GM12891 (cell line): ENCODE measurements around the gene ETV6.

Source experiments
- DNase-seq: peaks from one replicate; pipeline ENCODE4 v3.0.0; 2011; ENCODE audit warnings: low spot score; ENCODE audit not compliant: insufficient read length
- FAIRE-seq: peaks from 2 replicates; lab custom pipeline; 2011; peaks lifted over from hg19 to GRCh38; lab: Jason Lieb, UNC
- PAX5 ChIP-seq: IDR thresholded peaks from 2 replicates; pipeline ENCODE4 v1.6.1; 2011; ENCODE audit warnings: low read length, moderate library complexity, mild to moderate bottlenecking; ENCODE audit not compliant: insufficient read depth, severe bottlenecking
- POLR2A ChIP-seq: IDR thresholded peaks from 2 replicates; pipeline ENCODE4 v1.6.1; 2011; ENCODE audit warnings: low read depth, low read length, control low read depth
- POLR2AphosphoS5 ChIP-seq: IDR thresholded peaks from 2 replicates; pipeline ENCODE4 v1.6.1; 2011; ENCODE audit warnings: low read depth, low read length, control low read depth
- POU2F2 ChIP-seq: IDR thresholded peaks from 2 replicates; pipeline ENCODE4 v1.6.1; 2011; ENCODE audit warnings: low read depth, mild to moderate bottlenecking, control low read depth, low read length, moderate library complexity
- SPI1 ChIP-seq: IDR thresholded peaks from 2 replicates; pipeline ENCODE4 v1.6.1; 2011; ENCODE audit warnings: low read depth, low read length, control low read depth
- TAF1 ChIP-seq: IDR thresholded peaks from 2 replicates; pipeline ENCODE4 v1.6.1; 2011; ENCODE audit warnings: low read depth, low read length, control low read depth

ETV6 gene

GRCh38 chr12:11661491-11662089 is 12.1 kb downstream of the ETV6 start:
- DNase-seq (no peak), FAIRE-seq (no peak)
- TF ChIP-seq POLR2AphosphoS5 = no peak
- TF ChIP-seq TAF1 = no peak
- TF ChIP-seq PAX5 = no peak
- no peak for TF ChIP-seq SPI1
- no peak for TF ChIP-seq POU2F2

- DNase-seq (no peak), FAIRE-seq (no peak)
- TF ChIP-seq POU2F2 = no peak
- TF ChIP-seq SPI1 = no peak
- no peak for TF ChIP-seq POLR2A
- TF ChIP-seq PAX5 = no peak
- no peak for TF ChIP-seq POLR2AphosphoS5
- TF ChIP-seq TAF1 = no peak
These were observed 12.9 kb downstream of the ETV6 start for GRCh38 chr12:11662369-11662768.

GRCh38 chr12:11663130-11663529 is 13.7 kb downstream of the ETV6 start:
- FAIRE-seq = no peak
- TF ChIP-seq POLR2AphosphoS5 = no peak
- no peak for TF ChIP-seq POU2F2
- no peak for TF ChIP-seq TAF1
- no peak for TF ChIP-seq SPI1
- no peak for TF ChIP-seq PAX5
- no peak for TF ChIP-seq POLR2A
- DNase-seq = no peak

GRCh38 chr12:11664101-11664500 is 14.6 kb downstream of the ETV6 start:
- FAIRE-seq (no peak), DNase-seq (no peak)
- TF ChIP-seq POLR2AphosphoS5 = no peak
- TF ChIP-seq POU2F2 = no peak
- no peak for TF ChIP-seq POLR2A
- TF ChIP-seq PAX5 = no peak
- no peak for TF ChIP-seq TAF1
- no peak for TF ChIP-seq SPI1

- DNase-seq = no peak
- no peak for FAIRE-seq
- TF ChIP-seq PAX5 (no peak), POU2F2 (no peak), POLR2A (no peak), POLR2AphosphoS5 (no peak), TAF1 (no peak), SPI1 (no peak)
These were observed 16.9 kb downstream of the ETV6 start for GRCh38 chr12:11666131-11667050.

- TF ChIP-seq POLR2AphosphoS5 (no peak), POLR2A (no peak), SPI1 (no peak), PAX5 (no peak), POU2F2 (no peak), TAF1 (no peak)
- no peak for FAIRE-seq
- DNase-seq = no peak
These were observed 17.7 kb downstream of the ETV6 start for GRCh38 chr12:11667171-11667570.

GRCh38 chr12:11668611-11669010 is 19.1 kb downstream of the ETV6 start:
- DNase-seq = no peak
- FAIRE-seq = no peak
- TF ChIP-seq PAX5 (no peak), SPI1 (no peak), POLR2A (no peak), POLR2AphosphoS5 (no peak), TAF1 (no peak), POU2F2 (no peak)

- FAIRE-seq (no peak), DNase-seq (no peak)
- TF ChIP-seq TAF1 = no peak
- no peak for TF ChIP-seq SPI1
- no peak for TF ChIP-seq POLR2AphosphoS5
- TF ChIP-seq POLR2A = no peak
- TF ChIP-seq PAX5 = no peak
- no peak for TF ChIP-seq POU2F2
These were observed 19.9 kb downstream of the ETV6 start for GRCh38 chr12:11669348-11669747.
